Gastroesophageal sphincter (tissue), 4 donors: ENCODE measurements around the gene MAGEA9. TPM values are rescaled to one million over a fixed set of nuclear protein-coding genes. Genes with fewer than 3 reads are reported as not detected.
A peak's percentile ranks its signal among the peaks of the same experiment; 100 is the strongest.
"Not testable (repeated sequence)": the region's sequence is repeated elsewhere in the genome, so short reads cannot be mapped to it uniquely, and the experiment has no call there.

ENCODE experiments used
- ATAC-seq: fragments of 150-250 bp; one replicate; pipeline ENCODE4 v1.9.1; 2016; ENCODE audit warnings: mild to moderate bottlenecking, moderate library complexity
- H3K27ac ChIP-seq, 4 donors: fragments of 200-600 bp; sonication (generic) in 3 of 4; 1 replicate in 3 of 4; 2 replicates in 1 of 4; pipeline ENCODE4 v1.5.1; 2016 to 2019
- H3K27me3 ChIP-seq: fragments of 200-600 bp; sonication (generic); one replicate; pipeline ENCODE4 v1.5.1; 2019
- H3K36me3 ChIP-seq, 2 donors: fragments of 200-600 bp; sonication (generic); one replicate each; pipeline ENCODE4 v1.5.1; 2019; ENCODE audit warnings: control low read depth in 1 of 2
- H3K4me1 ChIP-seq, 3 donors: fragments of 200-600 bp; sonication (generic); 1 replicate in 2 of 3; 2 replicates in 1 of 3; pipeline ENCODE4 v1.5.1; 2016 to 2019; ENCODE audit warnings: control low read depth in 2 of 3
- H3K4me3 ChIP-seq, 2 donors: fragments of 200-600 bp; sonication (generic); one replicate each; pipeline ENCODE4 v1.5.1; 2019; ENCODE audit warnings: mild to moderate bottlenecking in 1 of 2, moderate library complexity in 1 of 2
- H3K9me3 ChIP-seq, 3 donors: fragments of 200-600 bp; sonication (generic); one replicate each; pipeline ENCODE4 v1.5.1; 2017 to 2019; ENCODE audit warnings: control low read depth in 2 of 3
- CTCF ChIP-seq, 4 experiments: fragments of 200-600 bp in 2 of 4; fragments of 450-650 bp in 2 of 4; sonication (generic) in 1 of 4; IDR thresholded peaks; one replicate each; pipeline ENCODE4 v1.5.1; 2017 to 2019; ENCODE audit warnings: antibody characterized with exemption in 4 of 4, mild to moderate bottlenecking in 2 of 4, moderate library complexity in 2 of 4
- EP300 ChIP-seq: sonication (generic); formaldehyde crosslinking; IDR thresholded peaks from one replicate; pipeline ENCODE4 v1.6.1; 2017; ENCODE audit warnings: antibody characterized with exemption, mild to moderate bottlenecking
- POLR2A ChIP-seq, 2 donors: fragments of 450-650 bp; IDR thresholded peaks; one replicate each; pipeline ENCODE4 v1.6.1; 2017; ENCODE audit warnings: antibody characterized with exemption in 2 of 2, mild to moderate bottlenecking in 2 of 2, moderate library complexity in 1 of 2
- POLR2AphosphoS5 ChIP-seq: sonication (generic); formaldehyde crosslinking; IDR thresholded peaks from one replicate; pipeline ENCODE4 v1.6.1; 2017; ENCODE audit warnings: antibody characterized with exemption
- WGBS, 2 donors: methylation state at CpG; one replicate each; pipeline ENCODE4 v1.1.5; 2018; ENCODE audit warnings: low coverage in 1 of 2; 5-methylcytosine and 5-hydroxymethylcytosine counted together
- total RNA-seq, 4 donors: library from RNA; depleted of rRNA; stranded (reverse); fragments of >200 nt; gene quantifications; one replicate each; pipeline ENCODE4 v1.1.0, GENCODE V29; 2016

The MAGEA9 gene
- total RNA-seq, 4 donors from 2014 or later: not detected

DNA sequence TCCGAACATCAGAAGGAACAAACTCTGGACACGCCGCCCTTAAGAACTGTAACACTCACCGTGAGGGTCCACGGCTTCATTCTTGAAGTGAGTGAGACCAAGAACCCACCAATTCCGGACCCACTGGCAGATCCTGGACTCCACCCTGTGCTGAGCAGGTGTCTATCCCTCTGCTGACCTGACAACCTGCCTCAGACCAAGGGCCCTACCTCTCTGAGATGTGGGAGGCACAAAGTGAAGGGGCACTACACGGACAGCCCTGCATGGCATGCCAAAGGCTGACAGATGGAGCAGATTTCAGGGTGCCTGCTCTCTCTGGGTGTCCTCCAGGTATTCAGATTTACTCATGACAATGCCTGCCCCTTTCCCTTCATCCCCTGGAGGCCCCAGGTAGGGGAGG lies 21.9 kb upstream of the MAGEA9 start:
- TF ChIP-seq EP300: no peak
- no peak for TF ChIP-seq CTCF (IDR thresholded peaks at IDR 0.05)
- TF ChIP-seq POLR2AphosphoS5: no peak
- no peak for TF ChIP-seq POLR2A (IDR thresholded peaks at IDR 0.05)
- no peak for ATAC-seq
- Histone ChIP-seq H3K27me3 (no peaks in the 10 kb centered on the region), H3K27ac (no peak overlapping the region), H3K36me3 (no peaks in the 10 kb centered on the region), H3K9me3 (no peaks in the 10 kb centered on the region), H3K4me3 (no peak overlapping the region), H3K4me1 (no peaks in the 10 kb centered on the region)
- WGBS, 2 donors: no CpG with 5 or more reads among the region's 7 CpGs

DNA sequence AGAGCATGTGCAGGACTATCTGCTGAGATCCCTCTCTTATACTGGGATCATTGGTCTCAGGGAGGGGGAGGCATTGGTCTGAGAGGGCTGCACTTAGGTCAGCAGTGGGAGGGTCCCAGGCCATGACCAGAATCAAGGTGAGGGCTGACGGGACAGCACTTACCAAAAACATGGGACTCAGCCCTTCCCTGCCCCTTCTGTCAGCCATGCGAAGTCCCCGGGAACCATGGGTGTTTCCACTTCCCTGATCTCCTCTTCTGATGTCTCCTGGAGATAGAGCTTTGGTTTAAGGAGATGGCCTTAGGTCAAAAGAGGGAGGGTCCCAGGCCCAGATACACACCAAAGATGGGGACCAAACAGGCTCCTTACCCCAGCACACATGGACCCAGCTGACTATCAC lies 20.8 kb upstream of the MAGEA9 start:
- no peaks in the 10 kb centered on the region for H3K27me3 ChIP-seq
- no peak overlapping the region for H3K27ac ChIP-seq
- no peak for TF ChIP-seq POLR2A (IDR thresholded peaks at IDR 0.05)
- no peak for TF ChIP-seq CTCF (IDR thresholded peaks at IDR 0.05)
- no peak for TF ChIP-seq POLR2AphosphoS5
- TF ChIP-seq EP300: no peak
- H3K36me3 ChIP-seq: no peaks in the 10 kb centered on the region
- no peaks in the 10 kb centered on the region for H3K9me3 ChIP-seq
- ATAC-seq: peak; percentile 23
- H3K4me1 ChIP-seq: no peaks in the 10 kb centered on the region
- no peak overlapping the region for H3K4me3 ChIP-seq
- 100% methylated on average over 2 of the region's 3 CpGs; no CpG with 5 or more reads in 1 of the 2 donors for WGBS, 2 donors

DNA sequence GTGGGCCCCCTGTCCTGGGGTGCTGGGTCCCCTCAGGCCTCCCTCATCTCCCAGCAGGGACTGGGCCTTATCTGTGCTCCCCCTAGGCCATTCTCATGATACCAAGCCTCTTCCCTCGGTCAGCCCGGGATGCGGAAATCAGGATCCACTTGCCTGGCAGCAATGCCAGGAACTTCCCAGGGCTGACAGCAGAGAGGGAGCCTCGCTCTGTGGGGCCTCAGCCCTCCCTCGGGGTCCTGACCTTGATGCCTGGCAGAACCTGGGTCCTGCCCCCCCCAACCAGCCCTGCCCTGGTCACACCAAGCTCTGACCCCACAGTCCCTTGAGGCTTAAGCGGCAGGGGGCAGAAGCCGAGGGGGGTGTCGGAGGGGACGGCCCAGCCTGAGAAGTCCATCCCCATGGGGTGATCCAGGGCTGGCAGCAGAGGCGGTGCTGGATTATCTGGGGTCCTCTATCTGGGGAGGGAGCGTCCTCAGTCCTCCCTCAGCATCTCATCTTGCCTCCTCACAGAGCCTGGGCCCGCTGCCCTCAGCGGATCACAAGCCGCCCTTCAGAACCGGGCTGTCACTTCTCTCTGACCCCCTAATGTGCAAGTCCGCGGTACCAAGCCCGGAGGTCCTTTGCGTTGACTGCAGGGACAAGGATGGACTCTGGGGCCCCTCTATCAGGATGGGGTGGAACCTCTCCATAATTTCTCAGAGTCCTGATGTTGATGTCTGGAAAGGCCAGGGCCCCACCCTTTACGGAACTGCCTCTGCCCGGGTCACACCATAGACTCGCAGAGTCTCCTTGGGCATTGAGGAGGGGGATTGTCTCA lies 19.7 kb upstream of the MAGEA9 start:
- H3K9me3 ChIP-seq, H3K4me1 ChIP-seq, H3K4me3 ChIP-seq, H3K36me3 ChIP-seq, H3K27ac ChIP-seq, H3K27me3 ChIP-seq: not testable (repeated sequence)
- peak; percentile 16 for ATAC-seq
- WGBS, 2 donors: 80% methylated on average over 2 of the region's 22 CpGs; no CpG with 5 or more reads in 1 of the 2 donors

- Histone ChIP-seq H3K36me3 (no peaks in the 10 kb centered on the region), H3K4me3 (no peak overlapping the region), H3K27me3 (no peaks in the 10 kb centered on the region), H3K27ac (no peak overlapping the region), H3K9me3 (no peaks in the 10 kb centered on the region), H3K4me1 (no peaks in the 10 kb centered on the region)
- 60 to 70% methylated on average over 1 to 3 of the region's 11 CpGs for WGBS, 2 donors
- TF ChIP-seq CTCF (IDR thresholded peaks at IDR 0.05): no peak
- no peak for TF ChIP-seq EP300
- no peak for TF ChIP-seq POLR2AphosphoS5
- no peak for TF ChIP-seq POLR2A (IDR thresholded peaks at IDR 0.05)
- peak; percentile 28 for ATAC-seq
Observed at GRCh38 chrX:149762696-149763614, 18.8 kb upstream of the MAGEA9 start.

DNA sequence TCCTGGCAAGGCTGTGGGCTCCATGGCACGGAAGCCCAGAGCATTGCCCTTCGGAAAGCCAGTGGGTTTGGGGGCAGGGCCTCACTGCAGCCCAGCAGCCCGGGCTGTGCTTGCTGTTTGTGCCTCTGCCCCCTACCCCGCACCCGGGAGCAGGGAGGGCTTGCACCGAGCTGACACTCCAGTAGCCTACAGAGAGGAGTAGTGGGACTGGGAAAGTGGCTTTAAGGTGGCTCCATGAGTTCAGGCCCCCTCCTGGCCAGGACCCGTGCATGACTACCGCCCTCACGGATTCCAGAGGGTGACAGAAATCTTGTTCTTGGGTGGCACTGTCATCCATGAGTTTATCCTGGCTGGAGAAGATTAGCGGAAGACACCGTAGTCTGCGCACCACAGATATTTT lies 11.4 kb upstream of the MAGEA9 start:
- not testable (repeated sequence) for H3K4me3 ChIP-seq, ATAC-seq, H3K9me3 ChIP-seq, H3K4me1 ChIP-seq, H3K36me3 ChIP-seq, H3K27ac ChIP-seq, H3K27me3 ChIP-seq
- WGBS, 2 donors: no CpG with 5 or more reads among the region's 12 CpGs

GRCh38 chrX:149773026-149773425 lies 8.7 kb upstream of the MAGEA9 start:
- ATAC-seq, H3K36me3 ChIP-seq, H3K27me3 ChIP-seq, H3K9me3 ChIP-seq, H3K27ac ChIP-seq, H3K4me3 ChIP-seq, H3K4me1 ChIP-seq: not testable (repeated sequence)
- no CpG with 5 or more reads among the region's 9 CpGs for WGBS, 2 donors

- H3K27me3 ChIP-seq, H3K27ac ChIP-seq, H3K4me1 ChIP-seq, ATAC-seq, H3K9me3 ChIP-seq, H3K36me3 ChIP-seq, H3K4me3 ChIP-seq: not testable (repeated sequence)
- no CpG with 5 or more reads among the region's 17 CpGs for WGBS, 2 donors
Observed at GRCh38 chrX:149773768-149774167, 8.0 kb upstream of the MAGEA9 start, which contains the start of gene HSFX1. HSFX1 (plus strand) TSS chrX:149774068; CDS start chrX:149774682, 614 bp downstream.

DNA sequence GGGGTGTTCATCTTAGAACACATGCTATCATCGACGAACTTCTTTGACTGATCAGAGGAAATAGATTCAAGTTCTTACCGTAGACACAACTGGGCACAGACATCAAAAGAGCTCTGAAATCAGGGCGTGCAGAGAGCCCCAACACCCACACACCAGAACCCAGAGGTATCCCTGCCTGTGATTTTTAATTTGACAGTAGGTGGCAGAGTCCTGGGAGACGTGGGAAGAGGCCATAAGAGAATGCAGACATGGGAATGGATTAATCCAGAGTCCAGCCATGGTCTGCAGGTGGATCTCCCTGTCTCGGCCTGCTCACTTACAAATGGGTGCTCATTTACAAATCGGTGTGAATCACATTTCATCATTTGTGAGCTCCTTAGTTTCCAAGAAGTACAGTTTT lies 3.7 kb upstream of the MAGEA9 start:
- not testable (repeated sequence) for H3K27me3 ChIP-seq, H3K36me3 ChIP-seq, ATAC-seq, H3K9me3 ChIP-seq, H3K27ac ChIP-seq, H3K4me3 ChIP-seq, H3K4me1 ChIP-seq
- no CpG with 5 or more reads among the region's 7 CpGs for WGBS, 2 donors

GRCh38 chrX:149795531-149795930 lies 13.8 kb downstream of the MAGEA9 start:
- not testable (repeated sequence) for ATAC-seq, H3K9me3 ChIP-seq, H3K4me3 ChIP-seq, H3K4me1 ChIP-seq, H3K27ac ChIP-seq, H3K36me3 ChIP-seq, H3K27me3 ChIP-seq
- WGBS, 2 donors: no CpG with 5 or more reads among the region's 1 CpG
